ENCODE data around the gene STK38.

Gene STK38

GRCh38 chr6:36519352-36519751, 27.9 kb downstream of the STK38 start:
- DNase-seq: no peak

DNA sequence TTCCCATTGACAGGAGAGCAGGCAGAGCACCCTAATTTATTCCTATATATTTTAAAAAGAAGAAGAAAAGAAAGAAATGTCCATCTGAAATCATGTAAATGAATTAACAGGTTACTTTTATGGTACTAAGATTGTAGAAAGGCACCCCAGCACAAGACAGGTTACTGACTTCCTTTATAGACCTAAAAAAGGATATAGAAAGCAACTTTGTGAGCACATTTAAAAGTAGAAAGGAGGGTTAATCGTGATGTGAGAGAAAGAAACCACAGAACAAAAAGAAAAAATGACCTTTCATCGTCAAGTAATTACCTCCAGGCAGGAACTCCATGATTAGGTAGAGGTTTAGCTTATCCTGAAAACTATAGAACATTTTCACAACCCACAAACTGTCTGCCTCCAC, 29.9 kb downstream of the STK38 start:
- DNase-seq: no peak

DNA sequence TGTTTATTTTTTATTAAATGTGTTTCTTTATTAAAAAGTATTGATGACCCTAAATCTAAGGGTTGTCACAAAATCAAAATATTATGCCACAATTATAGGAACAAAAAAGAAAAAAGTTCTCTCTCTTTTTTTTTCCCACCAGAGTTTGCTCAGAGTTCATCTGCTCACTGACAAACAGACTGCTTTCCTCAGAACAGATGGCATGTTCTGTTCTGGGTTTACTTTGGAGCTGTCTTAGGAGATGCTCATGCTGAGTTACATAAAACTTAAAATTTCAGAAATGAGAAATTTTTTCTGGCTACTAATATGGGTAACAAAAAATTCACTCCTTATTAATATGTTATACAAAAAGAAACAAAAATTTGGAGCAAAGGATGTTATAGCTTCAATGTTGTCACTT, 30.3 kb downstream of the STK38 start:
- no peak for DNase-seq

DNA sequence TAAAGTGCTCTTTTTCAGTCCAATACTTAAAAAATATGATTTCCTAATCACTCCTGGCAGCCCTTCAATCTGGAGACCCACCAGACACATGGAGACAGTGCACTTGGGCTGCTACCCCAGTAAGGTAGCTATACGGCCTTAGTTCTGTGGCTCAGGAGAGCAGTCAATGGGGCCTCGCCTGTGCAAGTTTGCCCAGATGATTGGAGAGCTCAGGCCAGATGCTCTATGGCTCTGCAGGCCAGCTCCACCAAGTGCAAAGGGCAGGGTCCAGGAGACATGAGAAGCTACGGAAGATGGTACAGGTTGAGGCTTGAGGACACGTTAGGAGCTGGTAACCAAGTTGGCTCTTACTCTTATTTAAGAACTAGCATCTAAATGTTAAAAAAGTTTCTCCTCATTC, 30.7 kb downstream of the STK38 start:
- DNase-seq: no peak

GRCh38 chr6:36515844-36516243, 31.4 kb downstream of the STK38 start:
- DNase-seq: no peak

DNA sequence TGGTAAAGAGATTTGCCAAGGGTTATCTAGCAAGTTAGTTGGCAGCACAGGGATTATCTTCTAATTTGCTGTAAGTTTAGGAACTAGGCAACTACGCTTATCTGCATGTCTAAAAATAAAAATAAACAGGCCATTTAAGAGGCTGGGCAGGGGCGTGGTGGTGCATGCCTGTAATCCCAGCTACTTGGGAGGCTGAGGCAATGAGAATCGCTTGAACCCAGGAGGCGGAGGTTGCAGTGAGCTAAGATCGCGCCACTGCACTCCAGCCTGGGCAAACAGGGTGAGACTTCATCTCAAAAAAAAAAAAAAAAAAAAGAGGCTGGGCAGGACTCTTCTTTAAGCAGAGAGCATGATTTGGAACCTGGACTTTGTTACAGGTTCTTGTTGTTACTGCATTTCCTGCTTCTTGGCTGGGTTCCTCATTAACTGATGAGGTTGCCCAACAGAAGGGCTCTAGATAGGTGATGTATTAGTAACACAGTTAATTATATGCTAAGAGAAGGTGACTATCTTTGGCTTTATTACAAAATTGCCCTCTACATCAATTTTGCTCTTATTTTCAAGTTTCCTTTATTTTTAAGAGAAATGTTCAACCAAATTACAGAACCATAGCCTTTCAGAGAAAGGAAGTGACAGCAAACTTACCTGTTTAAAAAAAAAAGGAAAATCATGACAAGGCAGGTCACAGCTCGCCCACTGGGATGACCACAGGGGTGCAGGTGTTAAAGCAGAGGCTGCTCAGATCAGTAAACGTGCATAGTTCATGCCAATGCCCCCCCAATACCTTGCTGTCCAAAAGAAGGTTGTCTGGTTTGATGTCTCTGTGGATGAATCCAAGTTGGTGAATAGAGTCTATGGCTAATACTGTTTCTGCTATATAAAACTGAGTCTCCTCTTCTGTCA, 32.5 kb downstream of the STK38 start:
- DNase-seq: peak in 1 of 5 experiments; percentile 38

GRCh38 chr6:36510365-36510764, 36.9 kb downstream of the STK38 start:
- no peak for DNase-seq

GRCh38 chr6:36508532-36508931, 38.7 kb downstream of the STK38 start:
- DNase-seq: no peak

DNA sequence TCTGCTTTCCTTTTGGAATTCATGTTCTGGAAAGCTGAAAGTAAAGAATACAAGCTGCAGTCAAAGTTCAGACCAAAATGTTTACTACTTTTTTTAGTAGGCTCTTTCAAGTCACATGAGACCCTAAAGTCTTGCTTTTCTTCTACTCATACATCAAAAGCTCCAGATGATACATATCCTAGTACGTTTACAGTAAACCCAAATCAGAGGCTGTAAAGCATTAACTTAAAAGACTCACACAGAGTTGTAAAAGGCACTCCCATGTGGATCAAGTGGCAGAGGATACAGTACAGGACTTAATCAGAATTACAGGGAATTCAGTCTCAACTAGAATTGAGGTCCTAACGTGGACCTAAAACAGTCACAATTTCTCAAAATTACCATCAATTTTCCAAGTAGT, 40.7 kb downstream of the STK38 start:
- no peak for DNase-seq

DNA sequence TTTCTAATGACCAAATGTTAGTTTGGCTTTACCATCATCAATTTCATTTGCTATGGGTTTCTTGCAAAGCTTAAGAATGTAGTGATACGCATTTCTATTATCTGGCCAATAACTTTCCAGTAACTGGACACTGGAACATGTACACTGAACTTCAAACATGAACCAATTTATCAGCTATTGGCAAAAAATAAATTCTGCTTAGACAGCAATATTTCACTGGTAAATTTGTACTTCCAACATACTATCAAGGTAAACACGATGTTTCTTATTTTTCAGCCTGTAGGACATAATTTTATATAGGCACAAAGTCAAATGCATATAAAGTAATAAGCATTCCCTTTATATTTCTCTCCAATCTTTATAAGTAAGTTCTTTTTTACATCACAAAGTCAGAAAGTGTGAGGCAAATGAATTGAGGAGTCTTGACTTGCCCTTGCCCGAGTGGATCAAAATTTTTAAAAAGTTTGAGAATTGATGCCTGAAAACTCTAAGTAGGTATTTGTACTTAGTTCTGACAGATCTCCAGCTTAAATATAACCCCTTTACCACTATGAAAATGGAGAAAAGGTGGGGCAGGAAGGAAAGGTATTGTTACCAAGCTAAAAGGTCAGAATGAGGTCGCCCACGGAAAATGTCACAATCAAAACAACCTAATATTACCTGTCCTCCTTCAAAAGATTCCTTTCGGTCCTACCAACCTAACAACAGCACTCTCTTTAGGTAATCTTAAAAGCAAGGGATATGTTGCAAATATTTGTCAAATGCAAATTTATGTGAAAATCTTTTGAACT, 41.3 kb downstream of the STK38 start:
- no peak for DNase-seq

GRCh38 chr6:36504982-36505381, 42.3 kb downstream of the STK38 start:
- no peak for DNase-seq

DNA sequence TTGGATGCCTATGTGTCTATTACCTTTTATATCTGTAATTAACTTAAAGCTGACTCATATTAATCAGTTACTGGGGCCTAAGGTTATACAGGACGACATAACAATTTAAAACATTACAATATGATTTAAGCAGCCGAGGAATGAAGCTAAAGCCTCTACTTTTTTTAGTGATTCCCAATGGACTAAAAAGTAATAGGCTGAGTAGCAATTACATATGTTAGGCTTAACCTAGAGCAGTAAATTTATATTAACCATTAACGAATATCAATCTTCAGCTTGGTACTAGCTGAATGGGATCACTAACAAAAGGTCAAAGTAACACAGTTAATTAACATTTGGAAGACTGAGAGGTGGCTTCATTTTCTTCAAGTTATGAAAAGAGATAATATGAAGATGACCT, 43.1 kb downstream of the STK38 start:
- no peak for DNase-seq

DNA sequence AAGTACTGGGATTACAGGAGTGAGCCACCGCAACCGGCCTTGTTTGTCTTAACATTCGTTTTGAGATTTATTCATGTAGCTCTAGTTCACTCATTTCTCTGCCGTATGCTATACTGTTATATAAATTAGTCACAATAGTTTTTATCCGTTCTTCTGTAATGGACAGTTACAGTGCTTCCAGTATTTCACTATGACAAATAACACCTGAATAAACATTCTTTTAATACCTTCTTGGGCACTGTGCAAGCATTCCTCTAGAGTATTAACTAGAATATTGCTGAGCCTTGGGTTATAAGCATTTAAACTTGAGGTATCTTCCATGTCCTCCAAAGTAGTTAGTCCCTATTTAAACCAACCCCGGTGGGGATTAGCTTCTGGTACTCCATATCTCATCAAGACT, 45.6 kb downstream of the STK38 start:
- no peak for DNase-seq

DNA sequence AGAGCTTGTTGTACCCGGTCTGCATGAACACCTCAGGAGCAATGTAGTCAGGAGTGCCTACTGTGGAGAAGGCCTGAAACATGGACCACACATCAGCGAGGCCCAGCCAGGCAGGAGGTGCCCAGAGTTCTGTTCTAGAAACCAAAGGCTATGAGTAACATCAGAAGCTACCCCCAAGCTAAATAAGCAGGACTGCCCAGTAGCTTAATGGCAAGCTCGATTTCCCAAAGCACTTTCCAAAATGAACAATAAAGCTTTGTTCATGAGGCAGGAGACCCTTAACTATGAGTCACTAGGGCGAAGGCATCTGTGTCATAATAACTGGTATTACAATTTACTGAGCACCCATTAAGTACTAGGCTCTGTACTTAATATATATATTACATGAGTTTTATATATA, 47.4 kb downstream of the STK38 start:
- no peak for DNase-seq

DNA sequence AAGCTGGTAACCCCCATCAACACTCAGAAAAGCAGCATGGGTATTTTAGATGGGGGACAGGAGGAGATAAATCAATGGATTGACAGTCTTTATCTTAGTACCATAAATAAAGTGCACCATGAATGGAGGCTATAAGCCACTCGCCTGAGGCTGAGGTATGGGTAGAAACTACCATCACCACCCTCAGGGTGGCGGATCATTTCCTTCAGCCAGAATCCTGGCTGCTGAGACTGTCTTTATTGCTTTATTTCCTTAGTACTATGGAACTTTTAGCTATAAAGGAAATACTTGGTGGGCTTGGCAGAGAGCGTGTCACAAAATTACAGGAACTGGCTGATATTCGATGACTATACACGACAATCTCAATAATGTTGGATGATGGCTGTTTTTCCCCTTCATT, 52.2 kb downstream of the STK38 start:
- no peak for DNase-seq

DNA sequence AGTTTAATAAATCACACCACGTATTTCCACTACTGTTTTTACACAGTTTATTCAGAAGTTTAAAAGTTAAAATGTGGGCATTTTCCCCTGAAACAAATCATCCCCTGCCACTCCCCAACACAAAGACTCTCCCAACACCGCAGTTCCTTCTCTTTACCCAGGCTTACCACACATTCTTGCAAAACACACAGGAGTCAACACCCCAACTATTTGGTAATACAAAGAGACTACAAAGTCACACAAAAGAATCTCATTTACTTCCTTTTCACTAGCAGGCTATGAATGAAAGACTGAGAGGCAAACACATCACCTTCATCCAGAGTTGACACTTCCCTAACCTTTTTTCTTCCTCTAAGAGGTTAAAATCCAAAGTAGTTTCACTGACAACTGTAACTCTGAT, 53.4 kb downstream of the STK38 start:
- DNase-seq: peak in 1 of 5 experiments; percentile 77

- no peak for DNase-seq
These were observed 54.0 kb downstream of the STK38 start for GRCh38 chr6:36493319-36493718.

DNA sequence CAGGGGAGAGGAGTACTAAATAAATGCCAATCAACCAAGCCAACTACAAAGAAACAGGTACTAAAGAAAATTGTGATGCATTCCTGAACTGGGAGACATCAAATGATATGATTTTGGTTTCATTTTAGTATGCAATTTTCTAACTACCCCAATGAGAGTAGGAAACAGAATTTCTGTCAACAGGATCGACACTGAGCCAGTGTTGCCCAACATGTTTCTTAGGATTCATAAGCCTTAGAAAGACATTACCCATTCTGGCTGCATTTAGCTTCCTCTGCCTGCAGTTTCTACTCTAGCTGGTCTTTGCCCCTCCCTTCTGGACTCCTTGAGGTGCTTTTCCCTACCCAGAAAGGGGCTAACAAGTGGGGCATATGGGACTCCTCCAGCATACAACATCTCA, 54.7 kb downstream of the STK38 start:
- no peak for DNase-seq

DNA sequence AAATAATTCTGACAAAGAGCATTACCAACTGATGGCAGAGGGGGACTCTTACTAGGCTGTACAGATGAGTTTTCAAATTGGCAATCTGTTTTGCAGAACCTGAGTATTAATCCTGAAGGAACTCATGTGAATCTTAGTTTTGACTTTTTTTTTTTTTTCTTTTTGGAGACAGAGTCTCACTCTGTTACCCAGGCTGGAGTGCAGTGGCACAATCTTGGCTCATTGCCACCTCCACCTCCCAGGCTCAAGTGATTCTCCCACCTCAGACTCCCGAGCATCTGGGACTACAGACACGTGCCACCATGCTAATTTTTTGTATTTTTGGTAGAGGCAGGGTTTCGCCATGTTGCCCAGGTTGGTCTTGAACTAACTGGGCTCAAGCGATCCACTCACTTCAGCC, 55.2 kb downstream of the STK38 start:
- DNase-seq: no peak

DNA sequence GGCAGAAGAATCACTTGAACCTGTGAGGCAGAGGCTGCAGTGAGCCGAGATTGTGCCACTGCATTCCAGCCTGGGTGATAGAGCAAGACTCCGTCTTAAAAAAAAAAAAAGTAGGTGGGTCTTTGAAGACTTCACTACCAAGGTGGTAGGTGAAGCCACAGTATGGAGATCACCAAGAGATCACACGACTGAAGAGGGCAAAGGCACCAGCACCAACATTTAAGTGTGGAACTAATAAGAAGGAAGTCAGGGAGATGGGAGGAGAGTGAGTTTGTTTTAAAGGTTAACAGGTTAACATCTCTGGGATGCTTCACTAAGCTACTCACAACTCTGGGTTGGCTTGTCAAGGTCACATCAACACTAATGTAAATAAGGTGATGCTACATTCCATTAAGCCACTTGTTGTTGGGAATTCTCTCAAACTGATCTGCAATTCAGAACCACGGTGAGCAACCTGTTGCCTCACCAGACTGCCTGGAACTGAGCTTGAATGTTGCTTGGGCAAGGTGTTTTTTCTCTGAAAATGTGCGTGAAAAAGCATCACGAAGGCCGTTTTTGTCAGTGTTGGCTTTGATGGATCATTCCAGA, 55.8 kb downstream of the STK38 start:
- no peak for DNase-seq

GRCh38 chr6:36489426-36489825, 57.9 kb downstream of the STK38 start:
- no peak for DNase-seq

DNA sequence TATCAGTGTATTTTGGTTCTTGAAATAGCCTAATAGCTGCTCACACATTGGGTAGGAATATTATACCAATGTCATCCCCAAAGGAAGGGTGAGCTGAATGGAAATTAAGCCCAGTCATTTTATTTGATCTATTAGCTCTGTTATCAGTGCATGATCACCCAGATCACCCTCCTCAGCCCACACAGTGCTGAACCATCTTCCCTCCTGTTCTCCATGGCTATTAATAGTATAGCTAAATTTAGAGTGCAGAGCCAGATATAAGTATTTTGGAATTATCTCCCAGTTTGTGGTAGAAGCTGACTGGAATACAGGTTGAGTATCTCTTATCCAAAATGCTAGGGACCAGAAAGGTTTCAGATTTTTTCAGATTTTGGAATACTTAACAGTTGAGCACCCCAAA, 59.1 kb downstream of the STK38 start:
- DNase-seq: no peak

DNA sequence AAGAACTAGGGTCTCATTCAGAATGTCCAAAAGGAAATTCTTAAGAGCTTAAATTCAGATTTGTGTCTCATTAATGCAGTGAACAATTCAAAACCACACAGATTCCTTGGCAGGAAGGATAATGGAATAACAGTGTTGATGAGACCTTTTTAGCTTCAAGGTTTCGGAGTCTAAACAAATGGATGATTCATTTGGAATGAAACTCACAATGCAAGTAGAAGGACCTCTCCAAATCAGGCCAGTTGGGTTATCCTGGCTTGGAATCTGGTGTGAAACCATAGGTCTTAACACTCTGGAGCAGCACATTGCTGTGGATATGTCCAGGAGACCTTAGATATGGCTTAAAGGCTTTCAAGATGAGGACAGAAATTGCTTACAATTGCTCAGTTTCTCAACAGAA, 59.6 kb downstream of the STK38 start:
- DNase-seq: no peak

GRCh38 chr6:36484736-36485135, 62.5 kb downstream of the STK38 start:
- DNase-seq: no peak

Data from T-helper 2 cell (primary cell).